ENCODE measurements around the gene KRTAP4-1.

- TF ChIP-seq CTCF (conservative IDR thresholded peaks at IDR 0.05; ENCODE audit: low read depth, low read length) = no peak
- no peak for TF ChIP-seq EZH2 (IDR thresholded peaks at IDR 0.05; ENCODE audit: low read length, unreplicated experiment)
- no peak for TF ChIP-seq EZH2phosphoT487 (IDR thresholded peaks at IDR 0.05; ENCODE audit: borderline replicate concordance, low read length)
Measured at GRCh38 chr17:41199421-41200078, 14.8 kb upstream of the KRTAP4-1 start.

Measured in PC-3 (cell line).